Endothelial cell of umbilical vein (primary cell): ENCODE data around the gene B4GALNT4. TPM values are rescaled to one million over a fixed set of nuclear protein-coding genes. Genes with fewer than 3 reads are reported as not detected.

Source experiments
- BruUV-seq: library from RNA; stranded (reverse); fragments of 400-500 nt; replicated peaks from 2 replicates; lab custom pipeline; 2021; lab: Mats Ljungman, UMichigan
- CTCF ChIA-PET: fragments of 300-600, 350-600 bp; sonication (Branson Sonifier 250); formaldehyde crosslinking; loops from one replicate; lab custom pipeline; 2021; ENCODE audit warnings: antibody characterized with exemption, inconsistent platforms; lab: Charles Lee
- POLR2A ChIA-PET: fragments of 300-600, 350-600 bp; sonication (Branson Sonifier 250); formaldehyde crosslinking; loops from one replicate; lab custom pipeline; 2021; ENCODE audit warnings: antibody characterized with exemption, inconsistent platforms; lab: Charles Lee
- DNase-seq: peaks from one replicate; pipeline ENCODE4 v3.0.0-alpha.2; 2011; ENCODE audit warnings: low read depth, low spot score
- FAIRE-seq: peaks from 2 replicates; lab custom pipeline; 2011; peaks lifted over from hg19 to GRCh38; lab: Jason Lieb, UNC
- H2AFZ ChIP-seq: 2 replicates; pipeline ENCODE4 v1.6.0; 2012; ENCODE audit warnings: low read depth, low read length, control low read depth, inconsistent platforms
- H3K27ac ChIP-seq: 2 replicates; pipeline ENCODE4 v1.5.1; 2011; ENCODE audit warnings: low read depth, mild to moderate bottlenecking, control low read depth, low read length, moderate library complexity; ENCODE audit not compliant: insufficient read depth
- H3K27me3 ChIP-seq, 2 experiments: 2 replicates each; pipeline versions ENCODE4 v1.6.0 to v1.6.1; 2011; ENCODE audit warnings: low read length in 2 of 2, mixed read lengths in 1 of 2; ENCODE audit not compliant: control insufficient read depth in 2 of 2, insufficient read depth in 2 of 2
- H3K36me3 ChIP-seq, 2 experiments: 2 replicates in 1 of 2; 3 replicates in 1 of 2; pipeline ENCODE4 v1.5.1; 2011; ENCODE audit warnings: low read length in 2 of 2, mild to moderate bottlenecking in 1 of 2, moderate library complexity in 1 of 2; ENCODE audit not compliant: control insufficient read depth in 2 of 2, insufficient read depth in 2 of 2; ENCODE audit errors: extremely low read depth in 1 of 2
- H3K4me1 ChIP-seq: 3 replicates; pipeline ENCODE4 v1.5.1; 2011; ENCODE audit warnings: mild to moderate bottlenecking, low read length; ENCODE audit not compliant: control insufficient read depth, insufficient read depth; ENCODE audit errors: extremely low read depth
- H3K4me2 ChIP-seq: 2 replicates; pipeline ENCODE4 v1.6.1; 2011; ENCODE audit warnings: low read length, control low read depth, mixed read lengths; ENCODE audit not compliant: insufficient read depth
- H3K4me3 ChIP-seq, 3 experiments: fragments of 200-600 bp in 1 of 3; sonication (generic), shearing (Covaris generic) in 1 of 3; replicated peaks in 1 of 3; 2 replicates each; pipeline ENCODE4 v1.5.1; 2011 to 2016; ENCODE audit warnings: control low read depth in 3 of 3, low read length in 3 of 3, mild to moderate bottlenecking in 2 of 3, inconsistent platforms in 1 of 3, low read depth in 1 of 3, moderate library complexity in 1 of 3; ENCODE audit not compliant: insufficient read depth in 1 of 3
- H3K79me2 ChIP-seq: 2 replicates; pipeline ENCODE4 v1.6.0; 2012; ENCODE audit warnings: low read length, inconsistent platforms; ENCODE audit not compliant: control insufficient read depth, insufficient read depth
- H3K9ac ChIP-seq: replicated peaks from 2 replicates; pipeline ENCODE3; 2011; ENCODE audit warnings: low read length, control low read depth; ENCODE audit not compliant: insufficient read depth; ENCODE audit errors: extremely low read depth
- H3K9me1 ChIP-seq: replicated peaks from 3 replicates; pipeline ENCODE4 v1.6.0; 2011; ENCODE audit warnings: mild to moderate bottlenecking, low read length; ENCODE audit not compliant: control insufficient read depth, insufficient read depth; ENCODE audit errors: extremely low read depth
- H3K9me3 ChIP-seq: replicated peaks from 2 replicates; pipeline ENCODE4 v1.5.1; 2012; ENCODE audit warnings: low read length, inconsistent platforms; ENCODE audit not compliant: control insufficient read depth, insufficient read depth
- H4K20me1 ChIP-seq: replicated peaks from 2 replicates; pipeline ENCODE3; 2011; ENCODE audit warnings: mild to moderate bottlenecking, low read length; ENCODE audit not compliant: control insufficient read depth, insufficient read depth; ENCODE audit errors: extremely low read depth
- CTCF ChIP-seq, 2 donors: IDR thresholded peaks; 1 replicate in 1 of 2; 2 replicates in 1 of 2; pipeline ENCODE4 v1.5.1; 2011; ENCODE audit warnings: low read length in 2 of 2, mild to moderate bottlenecking in 2 of 2, moderate library complexity in 2 of 2, control low read depth in 1 of 2, inconsistent platforms in 1 of 2, low read depth in 1 of 2; ENCODE audit not compliant: insufficient read depth in 1 of 2; ENCODE audit errors: extremely low read depth in 1 of 2
- EZH2 ChIP-seq: IDR thresholded peaks from 2 replicates; pipeline ENCODE4 v1.6.1; 2012; ENCODE audit warnings: borderline replicate concordance, low read depth, mild to moderate bottlenecking, moderate library complexity, low read length, inconsistent platforms; ENCODE audit not compliant: severe bottlenecking
- FOS ChIP-seq: IDR thresholded peaks from 2 replicates; pipeline ENCODE4 v1.6.1; 2011; ENCODE audit warnings: mild to moderate bottlenecking, low read length, moderate library complexity, borderline replicate concordance; ENCODE audit not compliant: insufficient read depth
- GATA2 ChIP-seq: IDR thresholded peaks from 2 replicates; pipeline ENCODE4 v1.7.0; 2011; ENCODE audit warnings: low read depth, mild to moderate bottlenecking, moderate library complexity, mixed read lengths, low read length; ENCODE audit not compliant: insufficient read length, insufficient read depth
- JUN ChIP-seq: IDR thresholded peaks from 2 replicates; pipeline ENCODE4 v1.6.1; 2011; ENCODE audit warnings: borderline replicate concordance, low read depth; ENCODE audit not compliant: insufficient read length, insufficient read depth
- MAX ChIP-seq: IDR thresholded peaks from 2 replicates; pipeline ENCODE4 v1.6.1; 2011; ENCODE audit not compliant: insufficient read depth, insufficient read length
- MYC ChIP-seq: IDR thresholded peaks from one replicate; pipeline ENCODE4 v1.6.1; 2011; ENCODE audit warnings: mild to moderate bottlenecking, low read depth, low read length
- POLR2A ChIP-seq: IDR thresholded peaks from 2 replicates; pipeline ENCODE4 v1.6.1; 2012; ENCODE audit warnings: low read depth, mild to moderate bottlenecking, control low read depth, low read length
- POLR2AphosphoS5 ChIP-seq: IDR thresholded peaks from 2 replicates; pipeline ENCODE4 v1.6.1; 2012; ENCODE audit warnings: low read depth, mild to moderate bottlenecking, control low read depth, low read length, moderate library complexity; ENCODE audit not compliant: insufficient read depth
- dilution Hi-C: fragments of 300-500 bp; cut with MboI; formaldehyde crosslinking; loops from one replicate; pipeline ENCODE4 v1.15.0; 2019; ENCODE audit warnings: low sequenced_read_pairs; ENCODE audit not compliant: extremely low pct_ligation_motif_present
- intact Hi-C: fragments of 100-400 bp; cut with micrococcal nuclease; formaldehyde crosslinking; loops from one replicate; pipeline ENCODE4 v1.10.0; 2022
- polyA plus RNA-seq, 4 experiments: library from polyadenylated mRNA; depleted of rRNA in 3 of 4; stranded (reverse) in 3 of 4; unstranded in 1 of 4; fragments of >200 nt; gene quantifications; 2 replicates each; pipeline versions ENCODE4 v1.2.1 to v1.2.3, GENCODE V29; 2011 to 2012; ENCODE audit warnings: missing spikeins in 1 of 4
- total RNA-seq: library from RNA; stranded (reverse); gene quantifications from 2 replicates; pipeline ENCODE4 v1.2.3, GENCODE V29; 2021

The B4GALNT4 gene
- total and polyA plus RNA-seq, 2 donors (not counting 3 experiments of a cell fraction or from before 2014, with no cell fraction given): 9.2 to 9.6 TPM

- no peak overlapping the region for H3K9ac ChIP-seq
- no peaks in the 10 kb centered on the region for H3K79me2 ChIP-seq
- no peak for FAIRE-seq
- no peak overlapping the region for H3K4me3 ChIP-seq
- H3K36me3 ChIP-seq: no peaks in the 10 kb centered on the region
- TF ChIP-seq POLR2A: no peak
- no peak for TF ChIP-seq JUN
- TF ChIP-seq MAX: no peak
- TF ChIP-seq CTCF (IDR thresholded peaks at IDR 0.05; ENCODE audit: extremely low read depth in 1 of 2, insufficient read depth in 1 of 2, low read depth in 1 of 2, low read length in 2 of 2): no peak
- TF ChIP-seq GATA2: no peak
- TF ChIP-seq EZH2: no peak
- intact Hi-C loops (no loop called here), dilution Hi-C loops (no loop called here)
- ChIA-PET CTCF (no interaction called here), POLR2A (no interaction called here)
- no peak overlapping the region for H3K27ac ChIP-seq
- no peaks in the 10 kb centered on the region for H3K9me3 ChIP-seq
- DNase-seq: no peak
- no peaks in the 10 kb centered on the region for H4K20me1 ChIP-seq
- H3K27me3 ChIP-seq: no peaks in the 10 kb centered on the region
- no peak overlapping the region for H2AFZ ChIP-seq
- H3K4me1 ChIP-seq: no peaks in the 10 kb centered on the region
- no peak overlapping the region for H3K4me2 ChIP-seq
- BruUV-seq: no TSS peak
- H3K9me1 ChIP-seq: no peaks in the 10 kb centered on the region
Observed at GRCh38 chr11:380491-380890, 11.2 kb downstream of the B4GALNT4 start.

GRCh38 chr11:380996-381395 is 11.7 kb downstream of the B4GALNT4 start:
- CTCF ChIA-PET: no interaction called here
- TF ChIP-seq EZH2: no peak
- TF ChIP-seq JUN: no peak
- no peak for TF ChIP-seq CTCF (IDR thresholded peaks at IDR 0.05; ENCODE audit: extremely low read depth in 1 of 2, insufficient read depth in 1 of 2, low read depth in 1 of 2, low read length in 2 of 2)
- no peak for TF ChIP-seq MAX
- no peak for TF ChIP-seq POLR2AphosphoS5
- TF ChIP-seq POLR2A: no peak
- no peak for TF ChIP-seq FOS
- no peak for TF ChIP-seq GATA2
- no peak for TF ChIP-seq MYC
- no peak for FAIRE-seq
- Histone ChIP-seq H3K9me3 (no peaks in the 10 kb centered on the region), H3K4me1 (no peaks in the 10 kb centered on the region), H3K36me3 (no peaks in the 10 kb centered on the region), H3K79me2 (no peaks in the 10 kb centered on the region), H3K9me1 (no peaks in the 10 kb centered on the region), H3K27me3 (no peaks in the 10 kb centered on the region), H3K4me3 (no peak overlapping the region), H4K20me1 (no peaks in the 10 kb centered on the region), H3K9ac (no peak overlapping the region), H3K4me2 (no peak overlapping the region), H3K27ac (no peak overlapping the region), H2AFZ (no peak overlapping the region)
- DNase-seq: no peak
- dilution Hi-C loops: no loop called here
- intact Hi-C loops: no loop called here
- POLR2A ChIA-PET: no interaction called here
- BruUV-seq: no TSS peak
